Smooth muscle cell (in vitro differentiated cells): ENCODE data around the gene SLC4A1AP. TPM values are rescaled to one million over a fixed set of nuclear protein-coding genes. Genes with fewer than 3 reads are reported as not detected.

Experiments
- DNase-seq: peaks from one replicate; lab custom pipeline; 2025; ENCODE audit not compliant: unreplicated experiment; lab: John Stamatoyannopoulos, UW
- H2AFZ ChIP-seq: fragments of 200-600 bp; sonication (generic); 2 replicates; pipeline ENCODE4 v1.6.0; 2016; ENCODE audit warnings: antibody characterized with exemption, low read depth, mild to moderate bottlenecking
- H3F3A ChIP-seq: fragments of 200-600 bp; sonication (generic); 2 replicates; pipeline ENCODE4 v1.6.0; 2017; ENCODE audit warnings: antibody characterized with exemption, low read depth
- H3K27ac ChIP-seq: fragments of 200-600 bp; sonication (generic); 2 replicates; pipeline ENCODE4 v1.5.1; 2016; ENCODE audit warnings: low read depth, mild to moderate bottlenecking
- H3K27me3 ChIP-seq: fragments of 200-600 bp; sonication (generic); 2 replicates; pipeline ENCODE4 v1.6.1; 2016; ENCODE audit warnings: low read depth, mild to moderate bottlenecking
- H3K36me3 ChIP-seq: fragments of 200-600 bp; sonication (generic); 2 replicates; pipeline ENCODE4 v1.5.1; 2016; ENCODE audit warnings: low read depth
- H3K4me1 ChIP-seq: fragments of 200-600 bp; sonication (generic); 2 replicates; pipeline ENCODE4 v1.5.1; 2016; ENCODE audit warnings: low read depth
- H3K4me2 ChIP-seq: fragments of 200-600 bp; sonication (generic); 2 replicates; pipeline ENCODE4 v1.6.0; 2016; ENCODE audit warnings: mild to moderate bottlenecking
- H3K4me3 ChIP-seq: fragments of 200-600 bp; sonication (generic); 2 replicates; pipeline ENCODE4 v1.5.1; 2016; ENCODE audit warnings: mild to moderate bottlenecking
- H3K79me2 ChIP-seq: fragments of 200-600 bp; sonication (generic); 2 replicates; pipeline ENCODE4 v1.6.0; 2016; ENCODE audit warnings: low read depth, mild to moderate bottlenecking
- H3K9ac ChIP-seq: fragments of 200-600 bp; sonication (generic); 2 replicates; pipeline ENCODE4 v1.6.0; 2016; ENCODE audit warnings: low read depth
- H3K9me3 ChIP-seq: fragments of 200-600 bp; sonication (generic); replicated peaks from 2 replicates; pipeline ENCODE4 v1.5.1; 2016; ENCODE audit warnings: low read depth
- H4K20me1 ChIP-seq: fragments of 200-600 bp; sonication (generic); 2 replicates; pipeline ENCODE4 v1.6.0; 2016; ENCODE audit warnings: low read depth
- CTCF ChIP-seq: fragments of 200-600 bp; sonication (generic); IDR thresholded peaks from 2 replicates; pipeline ENCODE4 v1.5.1; 2017; ENCODE audit warnings: borderline replicate concordance, mild to moderate bottlenecking, antibody characterized with exemption; ENCODE audit not compliant: insufficient read depth, poor library complexity, severe bottlenecking
- WGBS: methylation state at CpG from one replicate; pipeline ENCODE4 v1.1.7; 2016; ENCODE audit warnings: low lambda C conversion rate; 5-methylcytosine and 5-hydroxymethylcytosine counted together
- polyA plus RNA-seq: library from polyadenylated mRNA; unstranded; fragments of >200 nt; fragmentation: Nextera tagmentation; extraction: Ambion mirVana; gene quantifications from 2 replicates; pipeline ENCODE4 v1.2.1, GENCODE V29; 2016
- total RNA-seq: library from RNA; depleted of rRNA; stranded (reverse); fragments of >200 nt; gene quantifications from 2 replicates; pipeline ENCODE4 v1.2.3, GENCODE V29; 2014

The SLC4A1AP gene
- total and polyA plus RNA-seq, 2 experiments from 2014 or later, result 26.2 to 27.5 TPM

- Histone ChIP-seq H3K27me3 (no peaks in the 10 kb centered on the region), H3K9me3 (no peaks in the 10 kb centered on the region), H4K20me1 (no peaks in the 10 kb centered on the region), H3F3A (peaks cover 6% of the 10 kb centered on the region), H3K79me2 (no peaks in the 10 kb centered on the region), H3K4me2 (no peak overlapping the region), H2AFZ (no peak overlapping the region), H3K4me1 (peaks cover 14% of the 10 kb centered on the region), H3K36me3 (no peaks in the 10 kb centered on the region), H3K9ac (no peak overlapping the region), H3K4me3 (no peak overlapping the region), H3K27ac (peak overlapping the region; percentile 20)
- 46% methylated on average over 8 of the region's 8 CpGs for WGBS
- no peak for DNase-seq
- TF ChIP-seq CTCF, result no peak
Observed at GRCh38 chr2:27721335-27721734, 57.6 kb downstream of the SLC4A1AP start.

GRCh38 chr2:27721884-27722485 lies 58.3 kb downstream of the SLC4A1AP start:
- Histone ChIP-seq H3K79me2 (no peaks in the 10 kb centered on the region), H3K9me3 (no peaks in the 10 kb centered on the region), H2AFZ (no peak overlapping the region), H3K4me2 (no peak overlapping the region), H3K36me3 (no peaks in the 10 kb centered on the region), H3K4me1 (peaks cover 12% of the 10 kb centered on the region), H4K20me1 (no peaks in the 10 kb centered on the region), H3K27ac (no peak overlapping the region), H3F3A (peaks cover 6% of the 10 kb centered on the region), H3K27me3 (no peaks in the 10 kb centered on the region), H3K9ac (no peak overlapping the region), H3K4me3 (no peak overlapping the region)
- DNase-seq, result no peak
- 79% methylated on average over 2 of the region's 2 CpGs for whole genome bisulfite sequencing
- no peak for TF ChIP-seq CTCF

GRCh38 chr2:27723372-27724144 lies 59.9 kb downstream of the SLC4A1AP start:
- Histone ChIP-seq H3K9ac (no peak overlapping the region), H2AFZ (no peak overlapping the region), H3K79me2 (no peaks in the 10 kb centered on the region), H3K4me2 (no peak overlapping the region), H3K9me3 (no peaks in the 10 kb centered on the region), H3K27me3 (no peaks in the 10 kb centered on the region), H4K20me1 (no peaks in the 10 kb centered on the region), H3K27ac (no peak overlapping the region), H3K36me3 (no peaks in the 10 kb centered on the region), H3K4me3 (no peak overlapping the region), H3K4me1 (peaks cover 12% of the 10 kb centered on the region), H3F3A (peaks cover 6% of the 10 kb centered on the region)
- peak; percentile 70 for TF ChIP-seq CTCF
- DNase-seq, result no peak
- WGBS, result 44% methylated on average over 11 of the region's 11 CpGs
